D341Med (cell line): ENCODE measurements around the gene AK9.

ENCODE experiments used
- DNase-seq: peaks from one replicate; pipeline ENCODE4 v3.0.0; 2012; ENCODE audit warnings: low spot score

Gene AK9

DNA sequence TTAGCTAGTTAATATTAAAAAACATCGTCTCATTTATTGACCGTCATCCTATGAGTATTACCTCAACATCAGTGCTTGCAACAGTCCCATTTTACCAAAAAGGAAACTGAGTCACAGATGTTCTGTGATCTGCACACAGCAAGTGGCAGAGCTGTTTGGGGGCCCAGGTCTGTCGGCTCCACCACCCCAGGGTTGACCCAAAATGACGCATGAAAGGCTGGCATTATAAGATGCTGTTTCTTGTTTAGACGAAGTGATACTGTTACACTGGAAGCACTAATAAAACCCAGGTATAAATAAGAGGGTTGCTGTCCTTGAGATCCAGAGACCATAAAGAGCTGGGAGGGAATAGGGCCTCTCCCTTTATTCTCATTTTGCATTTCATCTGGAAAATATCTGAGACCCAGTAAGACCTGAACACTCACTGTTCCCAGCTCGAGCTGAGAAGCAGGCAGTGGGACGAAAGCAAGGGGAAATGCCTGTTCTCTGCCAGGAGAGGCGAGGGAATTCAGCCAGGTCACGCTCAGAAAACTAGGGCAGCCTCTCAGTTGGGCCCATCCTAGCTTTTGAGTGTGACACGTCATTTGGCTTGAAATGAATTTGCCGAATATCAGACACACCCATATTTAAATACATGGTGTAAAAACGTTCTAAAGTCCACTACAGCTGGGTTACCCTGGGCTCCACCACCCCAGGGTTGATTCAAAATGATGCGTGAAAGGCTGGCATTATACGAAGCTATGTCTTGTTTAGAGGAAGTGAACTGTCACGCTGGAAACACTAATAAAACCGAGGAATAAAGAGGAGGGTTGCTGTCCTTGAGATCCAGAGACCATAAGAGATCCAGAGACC lies 234.1 kb downstream of the AK9 start:
- no peak for DNase-seq

DNA sequence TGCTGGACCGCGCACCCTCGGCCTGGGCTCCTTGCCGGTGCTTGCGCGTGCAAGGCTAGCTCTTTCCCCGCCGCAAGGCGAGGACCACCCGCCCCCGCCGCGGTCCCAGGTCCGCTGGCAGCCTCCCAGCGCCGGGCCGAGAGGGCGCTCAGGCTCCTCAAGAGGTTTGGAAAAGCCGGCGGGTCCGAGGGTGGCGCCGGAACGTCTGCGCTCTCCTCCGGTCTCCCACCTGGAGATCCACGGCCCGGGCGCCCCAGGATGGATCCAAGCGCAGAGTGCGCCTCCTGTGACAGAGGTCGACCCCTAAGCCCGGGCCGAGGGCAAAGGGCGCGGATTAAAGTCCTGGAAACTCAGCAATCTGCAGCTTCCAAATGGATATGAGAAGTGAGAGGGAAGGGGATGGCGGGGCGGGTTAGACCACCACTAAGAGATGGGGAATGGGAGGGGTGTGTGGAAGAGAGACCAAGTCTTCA lies 234.9 kb downstream of the AK9 start:
- DNase-seq: no peak

DNA sequence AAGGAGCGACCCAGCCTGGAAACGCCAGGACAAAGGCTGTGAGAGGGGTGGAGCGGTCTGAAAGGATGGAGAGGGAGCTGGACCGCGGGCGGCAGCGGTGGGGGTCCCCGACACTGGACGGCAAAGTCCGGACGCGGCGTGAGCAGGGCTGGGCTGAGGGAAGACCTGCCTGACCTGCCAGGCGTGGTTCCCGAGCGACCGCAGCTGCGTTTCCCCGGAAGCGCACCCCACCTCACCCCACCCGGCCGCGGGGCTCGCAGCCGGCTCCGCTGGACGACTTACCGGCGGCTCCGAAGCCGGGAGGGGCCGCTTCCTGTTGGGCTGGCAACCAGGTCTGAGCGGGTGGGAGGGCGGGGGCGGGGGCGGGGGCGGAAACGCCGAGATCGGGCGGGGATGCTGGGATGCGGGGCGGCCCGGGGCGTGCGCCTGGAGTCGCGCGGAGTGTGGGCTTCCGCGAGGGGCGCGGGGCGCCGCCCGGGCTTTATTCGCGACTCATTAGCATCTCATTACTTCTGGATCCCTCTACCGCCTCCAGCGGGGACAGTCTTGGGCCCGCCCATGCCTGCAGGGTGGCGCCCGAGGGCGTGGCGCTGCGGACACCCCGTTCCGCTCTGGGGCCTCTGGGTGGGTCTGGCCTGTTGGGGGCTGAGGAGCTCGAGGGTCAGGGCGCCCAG lies 235.4 kb downstream of the AK9 start, which contains the start of gene MICAL1:
MICAL1 (minus strand) TSS at position 336 of the 674 bp plus-strand sequence. CDS start 1,576 bp downstream, outside the sequence.
- DNase-seq: peak; percentile 89

DNA sequence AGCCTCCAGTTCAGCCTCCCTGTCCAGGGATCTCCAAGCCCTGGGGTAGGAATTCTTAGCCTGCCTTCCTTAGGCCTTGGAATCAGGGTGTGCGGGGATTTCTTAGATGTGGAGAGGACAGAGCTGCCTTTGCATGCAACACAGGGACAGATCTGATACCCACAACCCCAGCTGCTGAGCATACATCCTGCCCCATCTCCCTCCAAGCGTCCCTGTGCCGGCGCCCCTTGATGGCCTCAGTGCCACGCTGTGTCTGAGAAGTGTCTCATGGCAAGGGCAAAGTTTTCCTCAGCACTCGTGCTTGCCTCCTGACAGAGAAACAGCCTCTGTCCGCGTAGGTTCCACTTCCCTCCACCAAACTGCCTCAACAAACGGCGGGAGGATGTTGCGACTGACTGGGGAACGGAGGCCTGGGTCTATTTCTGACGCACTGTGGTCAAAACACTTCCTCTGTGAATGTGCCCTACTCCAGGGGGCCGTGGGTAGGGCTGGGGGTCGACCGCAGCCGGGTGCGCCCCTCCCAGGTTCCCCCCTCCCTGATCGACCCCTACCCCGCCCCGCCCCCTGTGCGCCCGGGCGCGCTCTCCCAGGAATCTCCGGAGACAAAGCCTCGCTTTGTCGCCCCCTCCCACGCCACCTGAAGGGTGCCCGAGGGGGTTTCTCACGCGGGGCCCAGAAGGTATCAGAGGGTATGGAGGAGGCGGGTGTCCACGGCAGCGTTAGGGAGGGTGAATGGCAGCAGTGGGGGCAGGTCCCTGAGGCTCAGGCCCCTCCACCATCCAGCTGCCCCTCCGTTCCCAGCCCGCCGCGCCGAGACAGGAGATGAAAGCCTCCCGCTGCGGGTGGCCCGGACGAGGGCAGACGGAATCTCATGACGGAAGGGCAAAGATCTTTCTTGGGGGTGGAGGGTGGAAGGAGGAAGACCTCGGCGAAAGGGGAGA lies 236.2 kb downstream of the AK9 start:
- DNase-seq: no peak

DNA sequence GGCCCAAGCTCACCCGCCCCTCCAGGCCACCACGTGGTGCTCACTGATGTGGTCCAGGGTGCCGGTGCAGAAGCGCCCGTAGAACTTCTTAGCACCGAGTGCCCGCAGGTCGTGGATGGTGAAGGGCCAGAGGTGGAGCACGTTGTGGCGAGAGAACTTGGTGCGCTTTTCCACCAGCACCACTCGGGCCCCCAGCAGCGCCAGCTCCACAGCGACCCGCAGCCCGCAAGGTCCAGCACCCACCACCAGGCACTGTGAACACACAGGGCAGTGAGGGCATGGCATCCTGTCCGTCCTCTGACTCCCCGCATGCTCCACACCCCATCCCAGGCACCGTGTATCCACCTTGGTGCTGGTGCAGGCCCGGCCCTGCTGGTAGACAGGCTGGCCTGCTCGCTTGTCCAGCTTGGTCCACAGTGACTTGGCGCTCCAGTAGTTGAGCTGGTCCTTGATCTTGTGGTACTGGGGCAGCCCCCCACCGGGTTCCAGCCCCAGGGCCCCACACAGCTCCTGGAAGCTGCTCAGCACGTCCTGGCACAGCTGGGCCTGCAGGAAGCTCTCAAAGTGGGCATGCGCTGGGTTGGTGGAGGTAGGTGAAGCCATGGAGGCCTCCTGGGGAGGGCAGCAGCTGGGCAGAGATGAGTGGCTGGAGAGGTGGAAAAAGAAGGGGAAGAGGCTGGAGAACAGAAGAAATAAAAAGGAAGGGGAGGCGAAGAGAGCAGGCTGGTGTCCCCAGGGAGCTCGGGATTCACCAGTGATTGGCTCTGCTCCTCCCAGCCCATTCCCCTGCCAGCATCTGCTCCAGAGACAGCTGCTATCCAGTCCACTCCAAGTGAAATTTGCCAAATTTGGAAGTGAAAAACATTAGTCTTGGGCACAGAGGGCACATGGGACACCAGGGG lies 237.2 kb downstream of the AK9 start:
- DNase-seq: peak; percentile 70

DNA sequence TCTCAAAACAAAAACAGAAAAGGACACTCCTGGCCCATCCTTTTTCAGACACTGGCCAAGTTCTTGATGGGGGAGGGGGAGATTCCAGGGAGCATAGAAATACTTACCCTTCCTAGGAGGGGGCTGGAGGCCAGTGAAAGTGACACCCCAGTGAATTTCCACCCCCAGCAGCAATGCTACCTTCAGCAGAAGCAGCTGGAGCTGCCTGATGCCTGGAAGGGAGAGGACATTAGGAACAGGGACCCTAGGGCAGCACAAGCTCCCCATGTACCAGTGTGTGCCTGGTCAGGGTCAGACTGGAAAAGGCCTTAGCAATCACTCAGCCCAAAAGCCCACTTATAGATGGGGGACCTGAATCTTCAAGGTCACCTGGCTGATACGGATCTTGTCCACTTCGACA lies 237.8 kb downstream of the AK9 start:
- no peak for DNase-seq

DNA sequence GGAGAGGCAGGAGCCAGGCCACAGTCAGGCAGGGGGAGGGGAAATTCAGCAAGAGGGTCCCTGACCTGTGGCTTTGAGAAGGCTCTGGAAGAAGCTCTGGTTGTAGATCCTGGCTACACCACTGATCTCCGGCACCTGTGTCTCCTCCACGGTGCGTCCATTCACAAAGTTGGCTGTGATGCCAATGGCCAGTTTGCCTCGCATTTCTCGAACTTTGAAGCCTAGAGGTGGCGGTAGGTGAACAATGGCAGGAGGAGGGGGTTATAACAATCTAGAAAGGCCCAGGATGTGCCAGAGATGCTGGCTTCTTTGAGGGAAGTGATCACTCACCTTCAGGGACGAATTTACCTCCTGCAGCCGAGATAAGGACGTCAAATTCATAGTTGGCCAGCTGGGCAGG lies 238.8 kb downstream of the AK9 start:
- DNase-seq: no peak

DNA sequence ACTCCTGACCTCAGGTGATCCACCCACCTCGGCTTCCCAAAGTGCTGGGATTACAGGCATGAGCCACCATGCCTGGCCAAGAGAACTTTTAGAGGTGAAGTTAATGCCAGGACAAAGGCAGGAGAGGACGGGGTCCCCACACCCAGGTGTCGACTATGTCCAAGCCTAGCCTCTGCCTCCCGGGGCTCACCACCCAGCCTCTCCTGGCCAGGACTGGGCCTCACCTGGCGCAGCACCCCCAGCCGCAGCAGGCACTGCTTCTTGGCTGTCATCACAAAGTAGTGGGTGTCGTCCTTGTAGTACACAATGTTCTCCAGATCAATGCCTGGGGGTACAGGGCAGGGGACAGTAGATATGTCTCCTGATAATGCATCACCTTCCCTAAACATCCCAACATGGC lies 239.6 kb downstream of the AK9 start:
- DNase-seq: no peak

DNA sequence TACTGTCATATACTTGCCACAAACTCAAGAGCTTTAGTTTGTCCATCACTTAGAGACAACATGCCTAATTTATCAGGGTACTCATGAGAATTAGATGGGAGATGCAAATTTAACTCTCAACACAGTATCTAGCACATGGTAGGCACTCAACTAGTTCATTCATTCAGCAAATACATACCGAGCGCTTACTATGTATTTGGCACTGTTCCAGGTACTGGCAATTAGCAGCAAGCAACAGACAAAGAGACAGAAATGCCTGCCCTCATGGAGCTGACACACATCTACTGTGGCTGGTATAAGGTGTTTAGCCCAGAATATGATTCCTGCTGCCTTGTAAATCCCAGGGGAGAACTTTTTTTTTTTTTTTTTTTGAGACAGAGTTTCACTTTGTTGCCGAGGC lies 240.2 kb downstream of the AK9 start:
- DNase-seq: no peak

DNA sequence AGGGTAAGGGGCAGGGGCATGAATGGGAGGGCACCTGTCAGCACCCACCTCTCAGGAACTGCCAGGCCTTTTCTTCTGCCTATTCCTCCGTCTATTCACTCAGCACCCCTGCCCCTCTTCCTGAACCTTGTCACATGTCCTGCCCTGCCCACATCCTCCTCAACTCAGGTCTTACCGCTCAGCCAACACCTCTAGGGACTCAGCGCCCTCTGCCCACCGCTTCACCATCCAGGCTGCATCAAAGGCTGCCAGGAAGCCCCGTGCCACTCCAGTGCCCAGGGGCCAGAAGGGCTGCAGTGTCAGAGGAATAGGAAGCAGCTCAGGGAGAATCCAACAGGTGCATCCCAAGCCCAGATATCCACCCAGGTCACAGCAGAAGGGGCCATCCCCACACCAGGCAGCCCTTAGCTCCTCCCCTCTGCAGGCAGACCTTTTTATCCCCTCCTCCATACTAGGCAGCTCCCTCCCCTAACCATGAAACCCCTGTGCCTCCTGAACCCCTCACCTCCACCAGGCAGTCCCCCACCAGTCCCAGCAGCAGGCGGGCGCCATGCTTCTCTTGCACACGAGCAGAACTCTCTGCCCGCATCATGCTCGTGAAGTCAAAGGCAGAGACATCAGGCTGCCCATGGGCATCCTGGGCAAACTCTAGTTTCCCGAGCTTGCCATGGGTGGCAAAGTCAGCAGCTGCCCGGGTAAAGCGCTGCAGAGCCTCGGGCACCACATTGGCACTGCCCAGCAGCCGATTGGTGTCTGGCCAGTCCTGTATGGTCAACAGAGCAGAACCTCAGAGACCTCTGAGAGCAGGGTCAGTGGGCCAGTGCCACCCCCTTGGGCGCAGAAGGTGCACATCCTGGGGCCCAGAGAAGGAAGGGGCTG lies 241.0 kb downstream of the AK9 start:
- no peak for DNase-seq

DNA sequence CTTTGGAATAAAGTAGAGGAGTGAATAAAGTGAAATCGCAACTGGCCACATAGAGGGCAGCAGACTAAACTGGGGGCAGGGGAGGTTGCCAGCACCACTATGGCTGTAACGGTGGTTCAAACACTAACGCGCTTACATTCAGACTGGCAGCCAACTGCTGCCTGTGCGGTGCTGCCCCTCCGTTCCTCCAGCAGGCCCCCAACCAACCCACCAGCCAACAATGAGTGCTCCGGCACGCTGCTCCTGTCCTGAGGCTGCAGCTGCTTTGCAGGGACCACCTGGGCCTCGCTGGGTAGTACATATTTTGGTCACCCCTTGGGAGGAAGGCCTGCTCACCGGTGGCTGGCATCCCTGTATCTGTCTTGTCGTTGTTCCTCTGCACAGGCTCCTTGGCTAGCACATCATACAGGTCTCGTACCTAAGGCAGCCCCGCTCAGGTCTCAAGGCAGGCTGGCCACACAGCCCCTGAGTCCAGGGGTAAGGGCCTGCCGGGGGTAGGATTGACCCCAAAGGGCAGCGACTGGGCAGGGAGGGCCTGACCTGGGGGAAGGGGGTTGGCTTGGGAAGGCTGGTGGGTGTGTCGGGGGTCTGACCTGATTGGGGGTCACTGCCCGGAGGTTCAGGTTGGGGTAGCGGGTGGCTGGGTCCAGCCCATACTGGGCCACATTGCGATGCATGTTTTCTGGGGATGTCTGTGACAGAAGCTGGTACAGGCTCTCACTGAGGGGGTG lies 241.8 kb downstream of the AK9 start:
- no peak for DNase-seq

DNA sequence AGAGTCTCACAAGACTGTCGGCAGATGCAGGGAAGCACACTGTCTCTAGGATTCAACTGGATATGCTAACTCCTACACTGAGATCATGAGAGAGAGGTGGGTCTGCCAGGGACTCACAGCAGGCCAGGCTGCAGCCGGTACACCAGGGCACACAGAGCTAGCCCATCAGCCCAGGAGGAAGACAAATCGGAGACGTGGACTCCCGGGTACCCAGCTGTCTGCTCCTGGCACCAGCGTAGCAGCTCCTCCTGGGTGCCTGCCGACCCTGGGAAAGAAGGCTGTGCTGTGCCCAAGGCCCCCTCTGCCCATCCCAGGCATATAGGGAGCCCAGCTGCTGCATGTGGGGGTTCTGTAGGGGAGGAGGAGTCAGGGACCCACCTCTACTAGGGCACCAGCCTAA lies 242.4 kb downstream of the AK9 start:
- no peak for DNase-seq

DNA sequence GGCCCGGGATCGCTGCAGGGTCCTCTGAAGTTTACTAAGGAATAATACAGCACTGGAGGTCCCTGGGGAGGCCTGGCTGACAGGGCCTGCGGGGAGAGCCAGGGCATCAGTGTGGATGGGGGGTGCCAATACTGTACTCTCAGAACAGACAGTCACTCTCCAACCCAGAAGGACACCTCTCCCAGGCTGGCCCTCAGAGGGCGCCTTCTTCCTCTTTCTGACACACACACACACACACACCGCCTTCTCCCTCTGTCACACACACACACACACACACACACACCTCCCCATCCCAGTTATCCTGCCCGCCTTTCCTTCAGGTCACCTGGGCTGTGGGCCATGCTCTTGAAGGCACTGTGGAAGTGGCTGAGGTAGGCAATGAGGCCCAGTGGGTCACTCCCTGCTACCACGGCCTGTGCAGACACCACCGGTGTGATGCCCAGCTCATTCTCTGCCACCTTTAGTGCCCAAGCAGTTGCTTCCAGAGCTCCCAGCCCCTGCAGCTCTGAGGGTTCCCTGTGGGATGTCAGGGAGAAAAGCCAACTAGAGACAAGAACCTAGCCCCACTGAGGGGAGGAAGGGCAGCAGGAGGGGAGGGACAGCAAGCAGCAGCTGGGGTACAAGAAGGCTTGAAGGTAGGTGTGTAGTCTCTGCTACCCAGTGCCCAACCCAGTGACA lies 243.0 kb downstream of the AK9 start:
- DNase-seq: no peak

DNA sequence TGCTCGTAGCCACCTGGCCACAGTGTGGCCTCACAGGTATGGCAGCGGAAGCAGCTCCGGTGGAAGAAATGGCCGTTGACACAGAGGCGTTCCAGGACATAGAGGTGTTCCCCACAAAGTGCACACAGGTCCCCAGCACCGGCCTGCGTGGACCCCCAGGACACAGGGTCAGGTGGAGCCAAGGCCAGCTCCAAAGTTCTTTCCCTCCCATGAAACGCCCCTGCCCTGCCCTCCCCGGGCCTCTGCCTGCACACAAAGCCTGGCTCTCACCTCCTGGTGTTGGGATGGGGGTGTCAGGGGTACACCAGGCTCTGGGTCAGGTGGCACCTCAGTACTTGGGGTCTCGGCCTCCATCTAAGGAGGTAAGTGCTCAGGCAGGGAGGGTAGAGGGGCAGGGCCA lies 243.9 kb downstream of the AK9 start:
- DNase-seq: no peak

DNA sequence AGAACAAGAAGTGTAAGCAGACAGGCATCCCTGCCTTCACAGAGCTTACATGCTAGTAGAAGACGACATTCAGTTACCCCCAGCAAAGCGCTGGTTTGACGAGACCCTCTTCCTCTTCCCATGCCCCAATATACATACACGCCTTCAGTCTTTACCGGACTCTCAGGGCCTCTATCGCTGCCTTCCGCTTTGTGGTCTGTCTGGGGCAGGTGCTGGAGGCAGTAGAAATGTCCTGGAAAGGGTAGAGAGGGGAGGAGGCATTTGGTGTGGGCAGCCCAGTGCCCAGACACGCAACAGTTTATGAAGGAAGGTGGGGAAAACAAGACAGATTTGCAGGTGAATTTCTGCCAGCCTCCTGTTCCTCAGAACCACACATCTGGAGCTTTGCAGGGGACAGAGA lies 244.5 kb downstream of the AK9 start:
- no peak for DNase-seq

DNA sequence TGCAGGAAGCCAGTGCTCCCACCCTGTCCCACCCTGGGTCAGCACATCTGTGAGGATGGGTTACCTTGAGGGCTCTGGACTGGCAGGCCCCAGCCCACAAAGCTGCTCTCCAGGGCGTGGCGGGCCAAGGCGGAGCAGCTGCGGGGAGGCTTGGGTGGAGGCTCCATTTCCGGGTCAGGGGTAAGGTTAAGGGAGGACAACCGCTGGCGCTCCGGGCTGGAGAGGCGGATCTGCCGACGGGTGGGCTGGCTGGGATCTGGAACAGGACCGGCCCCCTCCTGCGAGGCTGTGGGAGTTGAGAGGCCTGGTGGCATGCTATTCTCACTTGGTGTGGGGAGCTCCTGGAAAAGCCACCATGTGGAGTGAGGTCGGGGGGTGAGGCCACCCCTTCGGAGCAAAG lies 244.9 kb downstream of the AK9 start:
- DNase-seq: no peak

DNA sequence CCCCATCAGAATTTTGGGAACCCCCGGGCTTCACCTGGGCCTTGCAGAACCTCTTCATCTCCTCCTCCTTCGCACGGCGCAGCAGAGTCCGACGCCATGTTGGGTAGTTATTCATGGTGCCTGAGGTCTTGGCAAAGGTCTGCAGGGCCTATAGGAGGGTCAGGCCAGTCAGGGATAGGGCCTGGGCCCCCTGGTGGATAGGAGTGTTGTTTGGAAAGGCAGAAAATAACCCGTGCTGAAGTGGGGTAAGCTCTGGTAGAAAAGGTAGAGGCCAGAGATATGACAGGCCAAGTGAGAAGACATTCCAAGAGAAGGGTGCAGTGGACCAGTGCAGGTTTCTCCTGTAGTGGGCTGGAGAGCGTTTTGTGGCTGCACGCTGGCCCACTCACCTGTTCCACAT lies 245.6 kb downstream of the AK9 start:
- no peak for DNase-seq

DNA sequence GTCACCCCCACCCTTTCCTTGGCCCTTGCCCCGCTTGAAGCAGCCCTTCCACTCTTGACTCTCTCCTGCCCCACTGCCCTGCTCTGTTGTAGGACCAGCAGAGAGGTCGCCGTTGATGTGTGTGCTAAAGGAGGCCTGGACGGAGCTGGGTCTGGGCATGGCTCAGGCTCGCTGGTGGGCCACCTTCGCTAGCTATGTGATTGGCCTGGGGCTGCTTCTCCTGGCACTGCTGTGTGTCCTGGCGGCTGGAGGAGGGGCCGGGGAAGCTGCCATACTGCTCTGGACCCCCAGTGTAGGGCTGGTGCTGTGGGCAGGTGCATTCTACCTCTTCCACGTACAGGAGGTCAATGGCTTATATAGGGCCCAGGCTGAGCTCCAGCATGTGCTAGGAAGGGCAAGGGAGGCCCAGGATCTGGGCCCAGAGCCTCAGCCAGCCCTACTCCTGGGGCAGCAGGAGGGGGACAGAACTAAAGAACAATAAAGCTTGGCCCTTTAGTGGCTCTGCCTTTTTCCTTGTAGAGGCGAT lies 247.5 kb downstream of the AK9 start:
- no peak for DNase-seq
